HG03066 (cell line): ENCODE measurements around the gene MTF2.

ENCODE experiments used
- ATAC-seq: cut with Tn5 transposase; IDR thresholded peaks from one replicate; pipeline ENCODE4 v1.9.1; 2021; ENCODE audit warnings: low read depth; ENCODE audit not compliant: unreplicated experiment

The MTF2 gene

GRCh38 chr1:93179886-93180722, 101.0 kb downstream of the MTF2 start, which contains the start of gene TMED5:
TSS of gene TMED5 (minus strand) at chr1:93180413. CDS start at chr1:93180242, 171 bp downstream.
- peak; percentile 82 for ATAC-seq

DNA sequence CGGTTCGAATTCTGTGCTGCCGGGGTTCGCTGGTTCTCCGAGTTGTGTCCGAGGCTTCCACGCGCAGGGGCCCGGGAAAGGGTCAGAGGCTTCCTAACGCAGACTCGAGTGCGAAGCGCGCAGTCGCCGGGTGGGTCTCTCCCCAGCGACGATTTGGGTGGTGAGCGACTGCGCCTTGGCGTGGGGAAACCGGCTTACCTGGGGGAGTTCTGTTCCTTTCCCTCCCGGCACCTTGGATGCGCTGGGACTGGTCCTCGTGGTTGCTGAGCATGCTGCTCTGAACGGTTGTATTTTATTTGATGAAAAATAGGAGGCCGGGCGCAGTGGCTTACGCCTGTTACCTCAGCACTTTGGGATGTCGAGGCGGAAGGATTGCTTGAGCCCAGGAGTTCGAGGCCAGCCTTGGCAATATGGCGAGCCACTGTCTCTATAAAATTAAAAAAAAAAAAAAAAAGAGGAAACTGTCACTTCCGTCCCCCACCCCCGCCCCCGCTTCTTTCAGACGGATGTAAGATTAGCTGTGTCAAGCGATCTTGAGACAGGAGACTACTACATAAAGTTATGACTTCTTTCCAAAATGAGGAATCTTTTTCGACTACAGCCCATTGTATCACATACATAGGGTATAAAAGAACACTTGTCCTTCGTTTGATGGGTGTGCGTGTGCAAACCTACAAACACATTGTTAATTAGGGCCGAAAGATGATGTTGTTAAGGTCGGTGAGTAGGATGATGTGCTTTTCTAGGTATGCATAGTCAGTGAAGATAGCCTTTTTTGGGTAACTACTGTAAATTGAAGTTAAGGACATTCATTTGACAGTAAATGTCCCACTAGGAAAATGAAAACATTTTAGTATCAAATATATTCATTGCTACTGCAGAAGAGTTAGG, 101.9 kb downstream of the MTF2 start, which contains the start of gene CCDC18:
CCDC18 (plus strand) TSS at position 2 of the 891 bp plus-strand sequence. CDS start 2,638 bp downstream, outside the sequence.
- peak; percentile 14 for ATAC-seq

DNA sequence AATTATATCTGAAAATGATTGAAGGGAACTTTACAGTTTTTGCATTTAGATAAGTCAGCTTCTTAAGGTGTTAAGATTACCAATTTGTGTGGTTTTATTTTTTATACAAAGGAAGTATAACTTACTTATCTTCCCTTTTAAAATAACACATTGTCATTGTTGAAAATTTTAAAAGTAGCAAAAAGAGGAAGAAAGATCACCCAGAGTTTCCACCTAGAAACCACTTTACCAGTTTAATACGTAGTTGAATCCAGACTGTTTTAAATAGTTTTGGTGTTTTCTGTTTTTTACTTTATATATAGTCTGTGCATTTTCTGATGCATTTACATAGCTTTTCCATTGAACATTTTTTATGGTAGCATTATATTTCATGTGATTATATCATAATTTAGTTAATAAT, 107.6 kb downstream of the MTF2 start:
- peak; percentile 53 for ATAC-seq
